ENCODE measurements around the gene ZSCAN32.

ZSCAN32 gene

GRCh38 chr16:3355589-3355988 lies 45.2 kb downstream of the ZSCAN32 start, which contains the start of gene OR2C1:
Gene OR2C1 (plus strand): TSS chr16:3355889. CDS start chr16:3355941, 52 bp downstream.
- no peak for DNase-seq

- no peak for DNase-seq
Observed at GRCh38 chr16:3349175-3349574, 51.6 kb downstream of the ZSCAN32 start.

- no peak for DNase-seq
Observed at GRCh38 chr16:3348547-3349167, 52.1 kb downstream of the ZSCAN32 start.

GRCh38 chr16:3347586-3347985 lies 53.2 kb downstream of the ZSCAN32 start:
- DNase-seq, result no peak

- DNase-seq, result no peak
Observed at GRCh38 chr16:3346041-3346440, 54.8 kb downstream of the ZSCAN32 start.
